ENCODE data around the gene RAB7A.

The RAB7A gene

DNA sequence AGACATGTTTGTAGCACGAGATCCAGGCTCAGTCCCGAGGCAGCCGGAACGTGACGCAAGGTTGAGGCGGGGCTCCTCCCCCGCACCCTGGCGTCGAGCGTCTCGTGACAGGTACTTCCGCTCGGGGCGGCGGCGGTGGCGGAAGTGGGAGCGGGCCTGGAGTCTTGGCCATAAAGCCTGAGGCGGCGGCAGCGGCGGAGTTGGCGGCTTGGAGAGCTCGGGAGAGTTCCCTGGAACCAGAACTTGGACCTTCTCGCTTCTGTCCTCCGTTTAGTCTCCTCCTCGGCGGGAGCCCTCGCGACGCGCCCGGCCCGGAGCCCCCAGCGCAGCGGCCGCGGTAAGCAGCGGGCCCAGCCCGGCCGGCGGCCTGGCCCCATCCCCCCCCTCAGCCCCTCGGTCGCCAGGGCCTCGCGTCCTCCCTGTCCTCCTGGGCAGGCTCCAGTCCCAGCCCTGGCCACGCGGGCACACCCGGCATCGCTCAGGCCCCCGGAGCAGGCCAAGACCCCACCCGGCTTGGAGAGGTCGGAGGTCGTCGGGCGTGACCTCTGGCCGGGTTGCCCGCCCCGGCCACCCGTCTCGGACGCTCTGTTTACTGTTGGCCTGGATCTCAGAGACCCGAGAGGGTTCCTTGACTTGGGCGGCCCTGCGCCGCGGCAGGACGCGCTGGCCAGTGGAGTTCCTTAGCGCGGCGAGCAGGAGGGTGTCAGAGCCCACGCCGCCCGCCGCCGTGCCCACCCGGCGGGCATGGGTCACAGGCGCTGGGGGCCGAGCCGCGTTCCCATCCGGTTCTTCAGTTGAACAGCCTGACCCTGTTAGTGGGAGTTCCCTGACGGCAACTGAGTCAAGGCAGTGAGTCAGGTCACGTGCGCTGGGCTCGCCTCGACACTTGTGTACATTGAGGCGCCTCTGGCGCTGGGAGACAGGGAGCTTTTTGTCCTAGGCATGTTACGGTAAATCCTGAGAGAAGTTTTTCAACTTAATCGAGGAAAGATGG is at the start of gene RAB7A:
TSS of gene RAB7A (plus strand) at position 161 of the 994 bp plus-strand sequence. CDS start 69,185 bp downstream, outside the sequence.
- peak; percentile 96 for DNase-seq

DNA sequence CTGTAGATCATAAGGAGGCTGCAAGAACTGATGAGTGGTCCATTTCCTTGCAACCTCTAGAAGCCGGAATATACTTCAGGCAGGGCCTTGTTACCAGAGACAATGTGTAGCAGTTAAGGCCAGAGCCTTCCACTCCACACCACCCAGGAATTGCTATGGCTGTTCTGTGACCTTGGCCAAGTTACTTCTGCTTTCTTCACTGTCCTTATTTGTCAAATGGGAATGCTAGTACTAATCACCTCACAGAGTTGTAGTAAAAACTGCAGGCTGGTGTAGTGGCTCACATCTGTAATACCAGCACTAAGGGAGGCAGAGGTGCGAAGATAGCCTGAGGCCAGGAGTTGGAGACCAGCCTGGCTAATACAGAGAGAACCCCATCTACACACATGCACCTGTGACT is 46.6 kb upstream of the RAB7A start:
- no peak for DNase-seq

DNA sequence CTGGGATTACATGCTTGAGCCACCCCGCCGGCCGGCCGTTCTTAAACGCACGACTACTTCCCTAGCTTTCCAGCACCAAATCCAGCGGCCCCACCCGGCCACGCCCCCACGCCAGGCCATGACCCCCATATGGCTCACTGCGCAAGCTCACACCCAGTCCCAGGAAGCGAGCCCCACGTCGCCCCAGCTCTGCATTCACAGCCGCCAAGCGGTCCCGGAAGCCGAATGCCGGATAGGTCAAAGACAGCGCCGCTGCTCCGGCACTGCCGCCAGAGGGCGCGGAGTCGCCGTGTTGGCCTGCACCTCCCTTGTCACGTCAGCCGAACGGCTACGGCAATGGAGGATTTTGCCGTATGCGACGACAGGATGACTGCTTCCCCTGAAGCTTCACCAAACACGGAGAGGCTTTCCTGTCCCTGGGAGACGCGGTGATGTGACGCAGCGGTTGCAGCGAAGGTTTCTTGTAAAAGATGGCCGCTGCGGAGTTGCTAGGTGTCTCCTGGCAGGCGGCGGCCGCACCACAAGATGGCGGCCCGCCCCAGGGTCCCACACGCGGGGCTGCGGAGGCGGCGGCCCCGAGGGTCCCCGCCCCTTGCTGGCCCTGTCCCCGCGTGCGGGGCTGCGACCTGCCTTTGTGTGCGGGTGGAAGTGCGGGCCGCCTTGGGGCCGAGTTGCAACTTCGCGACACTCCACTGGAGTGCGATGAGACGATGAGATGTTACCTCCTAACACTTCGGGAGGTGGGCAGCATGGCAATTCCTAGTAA is 45.2 kb upstream of the RAB7A start:
- DNase-seq = peak; percentile 93

DNA sequence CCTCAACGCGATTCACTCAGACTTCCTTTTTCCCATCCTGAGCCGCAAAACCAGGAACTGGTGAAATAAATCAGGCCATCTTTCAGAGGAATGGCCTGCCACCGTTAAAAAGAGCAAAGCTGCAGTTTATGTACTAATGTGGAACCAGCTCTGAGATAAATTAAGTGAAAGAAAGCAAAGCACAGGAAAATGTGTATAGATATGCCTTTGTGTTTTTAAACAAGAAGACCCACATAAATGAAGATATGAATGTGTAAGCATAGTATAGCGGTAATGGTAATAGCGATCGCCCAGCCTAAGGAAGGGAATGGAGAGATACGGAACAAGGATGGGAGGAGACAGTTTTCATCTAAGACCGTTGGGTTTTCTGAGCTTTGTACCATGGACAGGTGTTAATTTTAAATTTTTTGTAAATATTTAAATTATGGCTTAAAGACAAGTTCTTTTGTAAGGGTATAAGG is 44.6 kb upstream of the RAB7A start:
- DNase-seq = no peak

DNA sequence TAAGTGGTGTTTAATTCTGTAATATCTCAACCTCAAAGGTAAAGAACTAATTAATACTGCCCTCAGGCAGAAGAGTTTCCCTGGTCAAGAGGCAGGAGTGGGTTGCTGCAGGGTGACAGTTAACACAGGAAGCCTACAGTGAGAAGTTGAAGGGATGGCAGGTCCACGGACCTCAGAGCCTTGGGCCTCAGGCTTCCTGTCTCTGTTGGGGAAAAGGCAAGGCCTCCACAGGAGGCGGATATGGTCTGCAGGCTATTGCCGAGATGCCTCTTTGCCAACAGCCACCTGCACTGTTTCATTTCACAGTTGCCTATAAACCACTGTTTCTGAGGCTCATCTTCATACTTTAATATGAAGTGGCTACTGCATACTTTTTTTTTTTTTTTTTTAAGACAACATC is 42.0 kb upstream of the RAB7A start:
- DNase-seq = no peak

DNA sequence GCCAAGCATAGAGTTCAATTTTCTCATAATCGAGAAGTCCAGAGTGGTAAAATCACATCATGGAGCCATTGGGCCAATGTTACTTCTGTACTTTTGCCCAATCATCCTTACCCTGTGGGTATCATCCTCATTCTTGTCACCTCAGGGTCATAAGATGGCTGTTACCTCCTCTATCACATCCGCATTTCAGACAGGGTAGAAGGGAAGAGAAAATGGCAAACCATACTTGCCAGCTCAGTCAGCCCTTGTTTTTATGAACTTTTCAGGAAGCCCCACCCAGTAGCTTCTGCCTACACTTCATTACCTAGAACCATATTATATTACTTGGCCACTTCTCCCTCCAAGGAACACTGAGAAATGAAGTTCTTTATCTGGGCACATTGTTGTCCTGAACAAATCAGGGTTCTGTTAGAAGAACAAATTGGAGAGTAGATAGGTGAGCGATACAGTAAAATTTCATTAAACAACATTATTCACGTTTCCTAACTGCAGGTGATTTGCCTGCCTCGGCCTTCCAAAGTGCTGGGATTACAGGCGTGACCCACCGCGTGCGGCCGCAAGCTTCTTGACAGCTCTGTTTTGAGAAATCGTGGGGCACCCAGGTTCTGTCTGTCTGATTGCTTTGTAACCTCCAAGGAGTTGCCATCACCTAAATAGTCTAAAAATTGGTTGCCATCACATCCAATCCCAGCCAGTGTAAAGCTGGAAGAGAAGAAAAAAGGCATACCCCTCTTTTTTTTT is 40.8 kb upstream of the RAB7A start:
- no peak for DNase-seq

DNA sequence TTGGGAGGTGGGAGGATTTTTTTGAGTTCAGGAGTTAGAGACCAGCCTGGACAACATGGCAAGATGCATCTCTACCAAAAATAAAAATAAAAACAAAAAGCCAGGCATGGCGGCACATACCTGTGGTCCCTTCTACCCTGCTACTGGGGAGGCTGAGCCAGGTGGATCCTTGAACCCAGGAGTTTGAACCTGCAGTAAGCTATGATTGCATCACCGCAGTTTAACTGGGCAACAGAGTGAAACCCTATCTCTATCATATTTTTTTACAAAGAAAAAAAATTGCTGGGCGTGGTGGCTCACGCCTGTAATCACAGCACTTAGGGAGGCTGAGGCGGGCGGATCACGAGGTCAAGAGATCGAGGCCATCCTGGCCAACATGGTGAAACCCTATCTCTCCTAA is 39.5 kb upstream of the RAB7A start:
- no peak for DNase-seq

DNA sequence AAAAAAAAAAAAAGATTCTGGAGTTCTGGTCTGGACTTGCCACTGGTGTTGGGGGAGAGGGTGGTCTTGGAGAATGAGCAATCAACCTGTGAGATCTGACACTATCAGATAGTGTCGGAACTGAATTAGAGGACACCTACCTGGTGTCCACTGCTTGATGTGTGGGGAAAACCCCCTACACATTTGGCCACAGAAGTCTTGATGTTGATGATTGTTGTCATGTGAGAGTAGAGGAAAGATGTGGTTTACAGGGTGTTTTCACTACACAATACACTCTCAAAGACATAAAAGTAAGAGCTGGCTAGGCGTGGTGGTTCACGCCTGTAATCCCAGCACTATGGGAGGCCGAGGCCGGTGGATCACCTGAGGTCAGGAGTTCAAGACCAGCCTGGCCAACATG is 36.9 kb upstream of the RAB7A start:
- DNase-seq = no peak

DNA sequence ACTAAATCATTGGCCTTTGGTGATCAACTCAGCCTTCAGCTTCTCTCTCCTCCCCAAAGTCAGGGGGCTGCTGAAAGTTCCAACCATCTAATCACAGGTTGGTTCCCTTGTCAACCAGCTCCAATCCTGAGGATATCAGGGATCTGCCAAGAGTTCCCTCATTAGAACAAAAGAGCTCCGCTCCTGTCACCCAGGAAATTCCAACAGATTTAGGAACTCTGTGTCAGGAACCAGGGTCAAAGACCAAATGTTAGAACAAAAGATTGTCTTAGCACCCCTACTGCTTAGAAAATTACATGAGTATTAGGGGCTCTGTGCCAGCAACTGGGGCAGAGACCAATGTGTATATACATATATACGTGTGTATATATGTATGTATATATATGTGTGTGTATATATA is 32.3 kb upstream of the RAB7A start:
- DNase-seq = no peak

DNA sequence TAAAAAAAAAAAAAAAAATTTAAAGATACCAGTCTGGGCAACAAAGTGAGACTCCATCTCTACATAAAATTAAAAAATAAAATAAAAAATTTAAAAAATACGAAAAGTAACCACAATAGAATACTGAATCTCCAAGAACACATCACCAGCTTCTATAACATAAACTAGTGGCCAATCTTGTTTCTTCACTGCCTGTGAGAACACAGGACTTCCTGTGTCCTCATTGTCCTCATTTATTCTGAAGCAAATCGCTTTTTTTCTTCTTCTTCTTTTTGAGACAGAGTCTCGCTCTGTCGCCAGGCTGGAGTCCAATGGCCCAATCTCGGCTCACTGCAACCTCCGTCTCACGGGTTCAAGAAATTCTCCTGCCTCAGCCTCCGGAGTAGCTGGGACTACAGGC is 28.6 kb upstream of the RAB7A start:
- DNase-seq = no peak

DNA sequence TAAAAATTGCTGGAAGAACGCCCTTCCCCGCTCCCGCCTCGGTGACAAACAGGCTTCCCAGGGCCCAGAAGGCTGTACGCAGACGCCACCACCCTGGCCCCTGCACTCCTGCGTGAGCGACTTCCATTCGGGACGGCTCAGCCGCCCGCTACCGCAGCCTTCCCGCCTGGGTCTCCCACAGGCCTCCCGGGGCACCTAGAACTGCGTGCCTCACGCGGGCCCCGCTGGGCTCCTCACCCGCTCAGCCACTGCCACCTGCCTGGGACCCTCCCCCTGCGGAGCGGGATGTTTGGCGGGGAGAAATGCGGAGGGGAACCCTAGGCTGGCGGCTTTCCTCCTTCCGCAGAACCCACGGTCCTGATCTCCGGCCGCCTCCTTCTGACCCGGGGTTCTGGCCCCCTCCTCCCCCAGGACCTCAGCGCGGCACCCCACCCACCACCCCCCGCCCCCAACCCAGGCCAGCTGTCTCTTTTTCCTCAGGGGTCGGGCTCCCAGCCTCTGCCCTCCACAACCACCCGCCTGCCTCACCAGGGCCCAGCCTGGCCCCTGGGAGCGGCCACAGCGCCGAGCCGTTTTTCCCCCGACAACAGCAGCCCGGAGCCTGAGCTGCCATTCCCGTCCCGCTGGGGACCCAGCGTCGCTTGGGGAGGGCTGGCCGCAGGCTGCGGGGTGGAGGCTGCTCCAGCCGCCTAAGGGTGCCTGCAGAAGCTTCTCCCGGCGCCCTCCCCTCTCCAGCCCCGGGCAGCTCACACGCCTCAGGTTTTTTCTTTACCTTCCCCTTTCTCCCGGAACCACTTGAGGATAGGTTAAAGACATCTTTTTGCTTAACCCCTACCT is 27.6 kb upstream of the RAB7A start:
- no peak for DNase-seq

DNA sequence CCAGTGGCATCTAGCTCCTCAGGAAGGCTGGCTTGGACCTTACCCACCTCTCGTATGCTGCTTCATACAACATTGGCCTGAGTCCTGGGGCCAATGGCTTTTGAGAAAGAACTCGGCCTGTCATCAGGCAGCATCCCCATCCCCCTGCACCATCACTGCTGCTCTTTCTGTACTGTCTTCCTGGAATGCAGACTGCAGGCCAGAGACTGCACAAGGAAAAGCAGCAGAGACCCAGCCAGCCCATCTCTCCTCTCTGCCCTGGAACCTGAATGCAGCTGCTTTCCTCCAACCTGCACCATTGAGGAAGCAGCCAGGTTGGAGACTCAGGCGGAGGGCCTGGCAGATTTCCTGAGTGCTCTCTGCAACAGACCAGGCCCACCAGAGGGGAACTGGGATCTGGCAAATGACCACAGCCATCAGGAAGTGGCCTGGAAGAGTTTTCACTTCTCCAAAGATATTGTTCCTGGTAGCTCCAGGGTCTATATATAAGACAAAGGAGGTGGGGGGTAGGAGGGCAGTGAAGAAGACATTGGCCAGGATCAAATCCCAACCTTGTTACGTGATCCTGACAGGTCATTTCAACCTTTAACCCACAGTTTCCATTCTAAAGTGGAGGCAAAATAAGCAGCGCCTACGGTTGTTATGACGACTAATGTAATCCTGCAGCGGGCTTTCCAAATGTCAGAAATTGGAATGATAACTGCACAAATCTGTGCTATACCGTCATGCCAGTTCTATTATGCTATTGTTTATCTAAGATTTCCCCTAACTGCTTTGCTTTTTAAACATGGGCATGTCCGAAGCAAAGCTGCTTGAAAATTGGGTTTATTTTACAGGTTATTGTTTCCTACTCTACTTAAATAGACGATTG is 24.4 kb upstream of the RAB7A start:
- no peak for DNase-seq

DNA sequence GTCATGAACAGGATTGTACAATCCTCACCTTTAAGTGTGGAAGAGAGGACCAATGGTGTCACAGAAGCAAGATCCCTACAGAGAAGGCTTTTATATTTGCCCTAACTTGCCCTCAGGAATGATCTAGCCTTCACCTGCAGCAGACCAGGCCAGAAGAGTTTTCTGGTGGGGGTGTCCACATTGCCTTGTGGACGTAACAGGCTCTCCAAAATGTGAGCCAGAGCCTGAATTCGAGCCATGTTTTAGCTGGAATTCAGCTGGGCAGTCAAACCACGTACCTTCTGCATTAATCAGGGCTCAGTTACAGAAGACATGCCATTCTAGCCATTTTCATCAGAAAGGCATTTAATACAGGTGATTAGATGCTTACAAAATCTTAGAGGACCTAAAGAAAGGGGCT is 23.6 kb upstream of the RAB7A start:
- DNase-seq = no peak

DNA sequence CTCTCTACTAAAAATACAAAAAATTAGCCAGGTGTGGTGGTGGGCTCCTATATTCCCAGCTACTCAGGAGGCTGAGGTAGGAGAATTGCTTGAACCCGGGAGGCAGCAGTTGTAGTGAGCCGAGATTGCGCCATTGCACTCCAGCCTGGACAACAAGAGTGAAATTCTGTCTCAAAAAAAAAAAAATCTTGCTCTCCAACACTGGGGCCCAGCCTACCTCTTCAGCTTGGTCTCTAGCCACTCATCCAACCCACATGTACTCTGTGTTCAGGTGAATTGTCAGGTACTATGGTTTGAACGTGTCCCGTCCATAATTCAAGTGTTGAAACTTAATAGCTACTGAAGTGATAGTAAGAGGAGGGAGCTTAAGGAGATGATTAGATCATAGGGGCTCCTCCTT is 22.4 kb upstream of the RAB7A start:
- DNase-seq = no peak

DNA sequence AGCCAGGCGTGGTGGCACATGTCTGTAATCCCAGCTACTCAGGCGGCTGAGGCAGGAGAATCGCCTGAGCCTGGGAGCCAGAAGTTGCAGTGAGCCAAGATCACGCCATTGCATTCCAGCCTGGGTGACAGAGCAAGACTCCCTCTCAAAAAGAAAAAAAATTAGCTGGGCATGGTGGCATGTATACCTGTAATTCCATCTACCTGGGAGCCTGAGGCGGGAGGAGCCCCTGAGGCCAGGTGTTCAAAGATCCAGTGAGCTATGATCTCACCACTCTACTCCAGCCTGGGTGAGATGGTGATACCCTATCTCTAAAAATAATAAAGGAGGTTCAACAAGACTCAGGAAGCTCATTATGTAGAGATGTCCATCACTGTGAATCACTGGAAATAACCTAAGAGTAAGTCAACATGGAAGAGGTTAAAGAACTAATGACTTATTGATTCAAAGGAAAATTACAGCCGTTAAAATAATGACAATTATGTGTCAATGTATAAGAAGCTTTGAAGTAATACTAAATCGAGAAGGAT is 19.8 kb upstream of the RAB7A start:
- no peak for DNase-seq

DNA sequence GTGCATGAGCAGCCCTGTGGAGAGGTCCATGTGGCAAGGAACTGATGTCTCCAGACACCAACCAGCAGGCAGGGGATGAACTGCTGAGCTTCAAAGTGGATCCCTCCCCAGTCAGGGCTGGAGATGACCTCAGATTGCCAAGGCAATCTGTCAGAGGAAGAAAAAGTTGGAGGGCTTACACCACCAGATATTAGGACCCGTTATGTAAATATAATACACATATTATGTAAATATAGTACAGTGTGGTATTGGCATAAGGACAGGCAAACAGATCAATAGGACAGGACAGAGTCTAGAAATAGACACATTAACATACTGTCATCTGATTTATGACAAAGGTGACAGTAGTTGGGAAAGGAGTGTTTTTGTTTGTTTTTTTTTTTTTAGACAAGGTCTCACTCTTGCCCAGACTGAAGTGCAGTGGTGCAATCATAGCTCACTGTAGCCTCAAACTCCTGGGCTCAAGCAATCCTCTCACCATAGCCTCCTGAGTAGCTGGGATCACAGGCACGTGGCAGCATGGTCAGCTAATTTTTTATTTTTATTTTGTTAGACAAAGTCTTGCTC is 18.0 kb upstream of the RAB7A start:
- no peak for DNase-seq

DNA sequence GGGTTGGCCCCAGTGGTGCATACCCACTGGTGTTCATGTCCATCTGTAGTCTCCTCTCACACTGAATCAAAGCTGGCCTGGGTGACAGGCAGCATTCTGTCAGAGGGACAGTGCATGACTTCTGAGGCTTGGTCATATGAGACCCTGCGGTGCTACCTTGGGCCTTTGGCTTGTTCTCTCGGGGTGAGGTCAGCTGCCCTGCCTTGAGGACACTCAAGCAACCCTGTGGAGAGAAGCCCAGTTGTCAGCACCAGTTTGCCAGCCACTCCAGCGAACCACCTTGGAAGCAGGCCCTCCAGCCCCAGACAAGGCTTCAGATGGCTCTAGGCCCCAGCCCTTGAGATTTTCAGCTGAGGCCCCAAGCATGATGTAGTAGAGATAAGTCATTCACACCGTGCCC is 16.9 kb upstream of the RAB7A start:
- no peak for DNase-seq

DNA sequence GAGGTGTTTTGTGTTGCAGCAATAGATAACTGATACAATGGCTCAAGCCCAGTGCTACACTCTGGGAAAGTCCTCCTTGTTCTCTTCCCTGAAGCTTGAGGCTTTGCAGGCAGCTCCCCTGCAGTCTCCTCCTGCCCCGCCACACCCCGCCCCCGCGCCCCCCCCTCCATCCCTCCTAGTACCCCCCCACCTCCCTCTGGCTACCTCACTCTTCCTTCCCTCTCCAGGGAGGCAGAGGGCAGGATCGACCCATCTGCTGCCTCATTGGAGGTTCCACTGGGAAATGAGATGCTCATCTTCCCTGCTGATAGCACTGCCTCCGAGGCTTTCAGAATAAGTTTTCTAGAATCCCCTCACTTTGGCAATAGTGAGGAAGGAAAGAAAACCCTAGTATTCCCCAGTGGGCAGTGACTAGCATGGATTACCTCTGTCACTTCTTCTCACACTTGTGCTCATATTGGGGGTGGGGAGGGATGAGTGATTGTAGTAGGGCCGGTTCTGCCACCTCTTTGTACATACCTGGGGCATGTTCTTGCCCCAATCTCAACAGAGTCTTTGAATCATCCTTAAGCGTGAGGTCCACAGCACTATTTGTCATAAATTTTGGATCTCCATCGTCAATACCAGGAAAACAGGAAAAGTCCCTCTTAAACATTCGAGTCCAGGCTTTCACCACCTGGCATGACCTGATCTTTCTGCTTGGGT is 16.3 kb upstream of the RAB7A start:
- no peak for DNase-seq

DNA sequence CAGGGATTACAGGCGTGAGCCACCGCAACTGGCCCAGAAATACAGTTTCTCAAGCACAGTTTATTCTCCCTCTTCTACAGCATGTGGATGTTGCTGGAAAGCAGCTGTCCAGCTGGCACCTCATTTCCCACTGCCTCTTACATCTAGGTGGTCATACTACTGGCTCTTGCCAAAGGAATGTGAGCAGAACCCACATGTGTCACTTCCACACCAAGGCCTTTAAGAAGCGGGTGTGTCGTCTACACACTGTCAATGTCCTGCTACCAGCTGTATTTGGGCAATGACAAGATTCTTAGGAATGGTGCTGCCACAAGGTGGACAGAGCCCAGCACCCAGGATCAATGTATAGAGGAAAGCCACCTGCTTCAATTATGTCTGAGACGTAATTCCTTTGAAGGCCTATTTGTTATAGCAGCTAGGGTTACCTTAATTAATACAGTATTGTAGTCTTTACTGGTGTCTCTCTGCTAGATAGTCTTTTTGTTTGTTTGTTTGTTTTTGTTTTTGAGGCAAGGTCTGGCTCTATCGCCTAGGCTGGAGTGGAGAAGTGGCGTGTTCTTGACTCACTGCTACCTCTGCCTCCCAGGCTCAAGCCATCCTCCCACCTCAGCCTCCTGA is 15.1 kb upstream of the RAB7A start:
- DNase-seq = no peak

All from activated T-cell treated with anti-CD3 and anti-CD28 coated beads for 4 hours (primary cell).